Stomach (tissue), 9 donors: ENCODE results near the gene ALDH3B1. TPM values are rescaled to one million over a fixed set of nuclear protein-coding genes. Genes with fewer than 3 reads are reported as not detected.
A peak's percentile ranks its signal among the peaks of the same experiment; 100 is the strongest.

Source experiments
- DNase-seq, 2 donors: peaks; one replicate each; pipeline versions ENCODE4 v3.0.0 to v3.0.0-alpha.2; 2013 to 2019
- H3K27ac ChIP-seq, 5 donors: fragments of 200-600 bp in 4 of 5; sonication (generic) in 4 of 5; one replicate each; pipeline ENCODE4 v1.5.1; 2013 to 2019; ENCODE audit warnings: mild to moderate bottlenecking in 1 of 5, moderate library complexity in 1 of 5
- H3K27me3 ChIP-seq, 3 donors: fragments of 200-600 bp; sonication (generic); one replicate each; pipeline ENCODE4 v1.5.1; 2017 to 2019; ENCODE audit warnings: mixed run types in 1 of 3
- H3K36me3 ChIP-seq, 4 donors: fragments of 200-600 bp; sonication (generic); 1 replicate in 3 of 4; 2 replicates in 1 of 4; pipeline ENCODE4 v1.5.1; 2016 to 2019
- H3K4me1 ChIP-seq, 4 donors: fragments of 200-600 bp; sonication (generic); one replicate each; pipeline ENCODE4 v1.5.1; 2016 to 2019
- H3K4me3 ChIP-seq, 4 donors: fragments of 200-600 bp; sonication (generic) in 3 of 4; one replicate each; pipeline ENCODE4 v1.5.1; 2016 to 2019; ENCODE audit warnings: mild to moderate bottlenecking in 1 of 4
- H3K9me3 ChIP-seq, 4 donors: fragments of 200-600 bp; sonication (generic); one replicate each; pipeline ENCODE4 v1.5.1; 2016 to 2019
- CTCF ChIP-seq, 7 experiments: fragments of 450-650 bp in 4 of 7; fragments of 200-600 bp in 3 of 7; sonication (generic) in 3 of 7; IDR thresholded peaks; one replicate each; pipeline ENCODE4 v1.5.1; 2016 to 2019; ENCODE audit warnings: antibody characterized with exemption in 7 of 7, control low read depth in 2 of 7, mild to moderate bottlenecking in 1 of 7
- EP300 ChIP-seq: sonication (generic); formaldehyde crosslinking; IDR thresholded peaks from one replicate; pipeline ENCODE4 v1.6.1; 2017; ENCODE audit warnings: antibody characterized with exemption
- POLR2A ChIP-seq, 4 donors: fragments of 450-650 bp; IDR thresholded peaks; one replicate each; pipeline ENCODE4 v1.6.1; 2016; ENCODE audit warnings: antibody characterized with exemption in 4 of 4, control low read depth in 2 of 4, mild to moderate bottlenecking in 1 of 4, moderate library complexity in 1 of 4
- POLR2AphosphoS5 ChIP-seq, 3 donors: sonication (generic); formaldehyde crosslinking; IDR thresholded peaks; one replicate each; pipeline ENCODE4 v1.6.1; 2016; ENCODE audit warnings: antibody characterized with exemption in 3 of 3
- WGBS, 5 donors: extraction: QIAGEN DNeasy Blood & Tissue Kit in 3 of 5; methylation state at CpG; one replicate each; pipeline versions ENCODE4 v1.1.5 to v1.1.7; 2013 to 2018; 5-methylcytosine and 5-hydroxymethylcytosine counted together
- intact Hi-C: fragments of 100-400 bp; cut with DNase I; formaldehyde crosslinking; loops from one replicate; pipeline ENCODE4 v1.15.1; 2023; ENCODE audit warnings: low total_unique reads
- polyA plus RNA-seq, 3 donors: library from polyadenylated mRNA; stranded (reverse); fragments of 200-250 nt; gene quantifications; one replicate each; pipeline ENCODE4 v1.2.3, GENCODE V29; 2013
- total RNA-seq, 5 donors: library from RNA; depleted of rRNA; stranded (reverse); fragments of >200 nt; gene quantifications; one replicate each; pipeline versions ENCODE4 v1.1.0 to v1.2.3, GENCODE V29; 2014 to 2016
- donor health status: healthy with polysubstance abuse.
- donor health status: Bipolar disorder and iron deficiency.
- donor health status: healthy.

The ALDH3B1 gene
- total and polyA plus RNA-seq, 8 donors, result 2.9 to 55.0 (median 13.0) TPM

DNA sequence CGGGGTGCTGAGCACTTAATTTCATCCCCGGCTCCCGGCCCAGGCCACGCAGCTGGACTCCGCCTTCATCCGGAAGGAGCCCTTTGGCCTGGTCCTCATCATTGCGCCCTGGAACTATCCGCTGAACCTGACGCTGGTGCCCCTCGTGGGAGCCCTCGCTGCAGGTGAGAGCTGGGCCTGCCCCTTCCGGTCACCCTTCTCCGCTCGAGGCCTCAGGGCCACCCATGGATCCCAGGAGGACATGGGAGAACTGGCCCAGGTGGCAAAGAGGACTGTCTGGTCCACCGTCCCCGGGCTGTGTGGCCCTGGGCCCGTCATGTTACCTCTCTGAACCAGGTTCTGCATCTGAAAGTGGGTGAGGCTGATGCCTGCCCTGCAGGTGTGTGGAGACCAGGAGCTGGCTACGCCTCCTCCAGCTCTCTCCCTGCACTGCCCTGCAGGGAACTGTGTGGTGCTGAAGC lies 8.6 kb downstream of the ALDH3B1 start:
- H3K4me1 ChIP-seq, result peaks cover 26 to 53% (median 36%) of the 10 kb centered on the region in 4 donors
- H3K36me3 ChIP-seq, result peaks cover 0 to 21% (median 15%) of the 10 kb centered on the region in 4 donors
- H3K4me3 ChIP-seq, result no peak overlapping the region
- H3K27ac ChIP-seq, result no peak overlapping the region
- 89 to 93% (median 91%) methylated on average over 14 to 18 of the region's 18 CpGs for WGBS, 5 donors
- TF ChIP-seq CTCF (IDR thresholded peaks at IDR 0.05), result no peak
- no peak for TF ChIP-seq EP300
- DNase-seq, result no peak
- no peaks in the 10 kb centered on the region for H3K27me3 ChIP-seq
- H3K9me3 ChIP-seq, result no peaks in the 10 kb centered on the region
- intact Hi-C loops, result no loop called here

- Histone ChIP-seq H3K36me3 (peaks cover 0 to 26% (median 19%) of the 10 kb centered on the region in 4 donors), H3K9me3 (no peaks in the 10 kb centered on the region), H3K27me3 (no peaks in the 10 kb centered on the region), H3K4me1 (peaks cover 19 to 46% (median 28%) of the 10 kb centered on the region in 4 donors), H3K27ac (no peak overlapping the region), H3K4me3 (no peak overlapping the region)
- 78 to 88% (median 83%) methylated on average over 2 to 12 of the region's 12 CpGs for WGBS, 5 donors
- TF ChIP-seq EP300 (no peak), CTCF (IDR thresholded peaks at IDR 0.05) (no peak), POLR2A (IDR thresholded peaks at IDR 0.05) (no peak), POLR2AphosphoS5 (IDR thresholded peaks at IDR 0.05) (no peak)
- intact Hi-C loops, result no loop called here
- DNase-seq, result no peak
These were observed 9.4 kb downstream of the ALDH3B1 start for GRCh38 chr11:68019486-68019885.

DNA sequence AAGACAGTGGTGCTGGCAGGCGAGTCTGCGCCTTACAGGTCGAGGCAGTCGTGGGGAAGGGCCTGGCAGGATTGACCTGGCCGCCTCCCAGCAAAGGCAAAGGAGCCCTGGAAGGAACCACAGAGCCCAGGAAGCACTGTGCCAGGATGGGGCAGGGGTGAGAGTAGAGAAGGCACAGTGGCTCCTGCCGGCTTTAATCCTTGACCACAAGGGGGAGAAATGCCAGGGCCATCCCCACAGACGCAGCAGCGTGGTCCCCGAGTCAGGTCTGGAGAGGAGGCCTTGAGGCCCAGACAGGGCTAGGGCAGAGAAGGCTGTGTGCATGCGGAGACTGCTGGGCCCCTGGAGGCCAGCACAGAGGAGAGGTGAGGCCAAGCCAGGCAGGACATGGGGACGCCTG lies 10.4 kb downstream of the ALDH3B1 start:
- TF ChIP-seq POLR2AphosphoS5 (IDR thresholded peaks at IDR 0.05) (no peak), CTCF (IDR thresholded peaks at IDR 0.05) (peak in 2 of 7 experiments; percentile 14 to 19)
- H3K27ac ChIP-seq, result peak overlapping the region in 1 of 5 donors; percentile 4
- peaks cover 14 to 36% (median 22%) of the 10 kb centered on the region in 4 donors for H3K4me1 ChIP-seq
- peak in 1 of 2 donors; percentile 82 for DNase-seq
- no peaks in the 10 kb centered on the region for H3K27me3 ChIP-seq
- intact Hi-C loops, result no loop called here
- no peaks in the 10 kb centered on the region for H3K9me3 ChIP-seq
- 23 to 62% (median 40%) methylated on average over 5 to 11 of the region's 11 CpGs for WGBS, 5 donors
- peaks cover 3 to 35% (median 29%) of the 10 kb centered on the region in 4 donors for H3K36me3 ChIP-seq
- H3K4me3 ChIP-seq, result no peak overlapping the region

- Histone ChIP-seq H3K36me3 (peaks cover 3 to 42% (median 36%) of the 10 kb centered on the region in 4 donors), H3K9me3 (no peaks in the 10 kb centered on the region), H3K4me1 (peaks cover 14 to 34% (median 22%) of the 10 kb centered on the region in 4 donors), H3K27me3 (no peaks in the 10 kb centered on the region), H3K27ac (no peak overlapping the region), H3K4me3 (no peak overlapping the region)
- 58 to 75% (median 61%) methylated on average over 16 to 27 of the region's 27 CpGs for WGBS, 5 donors
- intact Hi-C loops, result no loop called here
- TF ChIP-seq CTCF (IDR thresholded peaks at IDR 0.05) (peak in 4 of 7 experiments; percentile 17 to 47 (median 44)), EP300 (no peak), POLR2AphosphoS5 (IDR thresholded peaks at IDR 0.05) (peak in 1 of 3 donors; percentile 31)
- peak; percentile 71 to 72 for DNase-seq
These were observed 11.2 kb downstream of the ALDH3B1 start for GRCh38 chr11:68021167-68021787.
